Right forelimb (tissue), 1 donor: ENCODE measurements around the gene CENPH.
"Not testable (repeated sequence)": the region's sequence is repeated elsewhere in the genome, so short reads cannot be mapped to it uniquely, and the experiment has no call there.

Experiments
- DNase-seq: peaks from one replicate; pipeline ENCODE4 v3.0.0-alpha.2; 2018

Gene CENPH

GRCh38 chr5:69189162-69190086, at the start of gene CENPH:
CENPH (plus strand) TSS chr5:69189583; CDS start chr5:69189635, 52 bp downstream.
- DNase-seq, result peak; percentile 98

- not testable (repeated sequence) for DNase-seq
These were observed 49.1 kb upstream of the CENPH start for GRCh38 chr5:69140239-69140638.

- no peak for DNase-seq
These were observed 48.6 kb upstream of the CENPH start for GRCh38 chr5:69140827-69141226.

- not testable (repeated sequence) for DNase-seq
These were observed 40.8 kb upstream of the CENPH start for GRCh38 chr5:69148576-69148975.

- DNase-seq, result no peak
These were observed 40.3 kb upstream of the CENPH start for GRCh38 chr5:69148981-69149675.

- DNase-seq, result no peak
These were observed 39.7 kb upstream of the CENPH start for GRCh38 chr5:69149676-69150010.

- DNase-seq, result no peak
These were observed 36.7 kb upstream of the CENPH start for GRCh38 chr5:69152731-69153130.

- DNase-seq, result no peak
These were observed 32.9 kb upstream of the CENPH start for GRCh38 chr5:69156456-69156855.

GRCh38 chr5:69158039-69158438, 31.3 kb upstream of the CENPH start:
- no peak for DNase-seq

GRCh38 chr5:69160651-69161050, 28.7 kb upstream of the CENPH start:
- no peak for DNase-seq

- DNase-seq, result peak; percentile 98
These were observed 22.5 kb upstream of the CENPH start, which contains the start of gene CCNB1 for GRCh38 chr5:69166686-69167492. CCNB1 (plus strand) TSS chr5:69167150; CDS start chr5:69167263, 113 bp downstream.

- DNase-seq, result no peak
These were observed 21.9 kb upstream of the CENPH start for GRCh38 chr5:69167493-69167855.

- DNase-seq, result no peak
These were observed 21.5 kb upstream of the CENPH start for GRCh38 chr5:69167929-69168328.

GRCh38 chr5:69170495-69170894, 18.9 kb upstream of the CENPH start:
- DNase-seq, result no peak

- no peak for DNase-seq
These were observed 18.4 kb upstream of the CENPH start for GRCh38 chr5:69170969-69171368.

GRCh38 chr5:69181659-69182293, 7.6 kb upstream of the CENPH start:
- DNase-seq, result not testable (repeated sequence)

- DNase-seq, result no peak
These were observed 4.8 kb upstream of the CENPH start for GRCh38 chr5:69184621-69185020.

GRCh38 chr5:69187342-69187741, 2.0 kb upstream of the CENPH start:
- no peak for DNase-seq

GRCh38 chr5:69188811-69189161, 597 bp upstream of the CENPH start:
- no peak for DNase-seq

GRCh38 chr5:69202497-69202896, 13.1 kb downstream of the CENPH start:
- DNase-seq, result no peak

- DNase-seq, result no peak
These were observed 17.3 kb downstream of the CENPH start for GRCh38 chr5:69206528-69207190.

GRCh38 chr5:69209602-69210001, 20.2 kb downstream of the CENPH start:
- DNase-seq, result no peak
